K562 (cell line): ENCODE data around the gene SLC7A11. TPM values are rescaled to one million over a fixed set of nuclear protein-coding genes. Genes with fewer than 3 reads are reported as not detected.

Source experiments
- ARID4B ChIP-seq: sonication (generic); formaldehyde crosslinking; IDR thresholded peaks from 2 replicates; pipeline ENCODE4 v1.8.0; 2022; ENCODE audit warnings: mild to moderate bottlenecking, missing genetic modification reagents
- BRD9 ChIP-seq: fragments of 450-650 bp; IDR thresholded peaks from 2 replicates; pipeline ENCODE4 v1.6.1; 2018; ENCODE audit warnings: low read depth; ENCODE audit not compliant: partially characterized antibody
- EHMT2 ChIP-seq: fragments of 450-650 bp; IDR thresholded peaks from 2 replicates; pipeline ENCODE4 v1.6.1; 2018; ENCODE audit warnings: antibody characterized with exemption
- ELF1 ChIP-seq: fragments of 200-800 bp; sonication (Bioruptor generic); IDR thresholded peaks from 2 replicates; pipeline ENCODE4 v1.6.1; 2016; ENCODE audit warnings: missing genetic modification characterization, missing compliant biosample characterization
- GATAD2A ChIP-seq: fragments of 450-650 bp; IDR thresholded peaks from 2 replicates; pipeline ENCODE4 v1.6.1; 2017
- GTF2A2 ChIP-seq: IDR thresholded peaks from 2 replicates; pipeline ENCODE4 v1.6.1; 2016; ENCODE audit warnings: mild to moderate bottlenecking, missing genetic modification characterization, missing compliant biosample characterization
- KLF13 ChIP-seq: fragments of 450-650 bp; IDR thresholded peaks from 2 replicates; pipeline ENCODE4 v1.6.1; 2016; ENCODE audit warnings: missing genetic modification characterization, low read depth, mild to moderate bottlenecking, missing compliant biosample characterization, moderate library complexity, borderline replicate concordance
- MAX ChIP-seq: sonication (generic); formaldehyde crosslinking; IDR thresholded peaks from 2 replicates; pipeline ENCODE4 v1.9.0; 2022; ENCODE audit warnings: mild to moderate bottlenecking, missing genetic modification reagents
- MEIS2 ChIP-seq: fragments of 450-650 bp; IDR thresholded peaks from 2 replicates; pipeline ENCODE4 v1.6.1; 2014; ENCODE audit warnings: mild to moderate bottlenecking; ENCODE audit not compliant: partially characterized antibody
- MLLT1 ChIP-seq, 2 experiments: fragments of 450-650 bp; IDR thresholded peaks; 2 replicates each; pipeline ENCODE4 v1.6.1; 2016
- MTA1 ChIP-seq: fragments of 450-650 bp; IDR thresholded peaks from 2 replicates; pipeline ENCODE4 v1.6.1; 2017; ENCODE audit warnings: borderline replicate concordance
- MXI1 ChIP-seq: IDR thresholded peaks from 2 replicates; pipeline ENCODE4 v1.6.1; 2011; ENCODE audit warnings: low read depth, mild to moderate bottlenecking, improper control_type of control experiment, low read length
- NRF1 ChIP-seq, 2 experiments: fragments of 450-650 bp; IDR thresholded peaks in 1 of 2; conservative IDR thresholded peaks in 1 of 2; 2 replicates each; pipeline ENCODE4 v1.6.1; 2014; ENCODE audit warnings: mild to moderate bottlenecking in 2 of 2
- OTX1 ChIP-seq: fragments of 450-650 bp; formaldehyde crosslinking; IDR thresholded peaks from 2 replicates; pipeline ENCODE4 v1.4.0; 2022; ENCODE audit warnings: mild to moderate bottlenecking
- PHB2 ChIP-seq: fragments of 450-650 bp; IDR thresholded peaks from 2 replicates; pipeline ENCODE4 v1.6.1; 2017; ENCODE audit warnings: low read depth
- PML ChIP-seq: IDR thresholded peaks from 2 replicates; pipeline ENCODE4 v1.6.1; 2012; ENCODE audit warnings: low read length, inconsistent platforms
- TCF7L2 ChIP-seq: fragments of 150-350 bp; IDR thresholded peaks from 2 replicates; pipeline ENCODE4 v1.6.1; 2016; ENCODE audit warnings: low read depth, mild to moderate bottlenecking, low read length, moderate library complexity
- ZBTB12 ChIP-seq: fragments of 250-450 bp; sonication (Bioruptor Pico); IDR thresholded peaks from 2 replicates; pipeline ENCODE4 v1.4.0; 2020
- ZNF146 ChIP-seq: IDR thresholded peaks from one replicate; pipeline ENCODE4 v1.6.1; 2018; ENCODE audit warnings: missing compliant biosample characterization; ENCODE audit not compliant: unreplicated experiment
- ZNF445 ChIP-seq: fragments of 250-450 bp; sonication (Bioruptor Pico); IDR thresholded peaks from 2 replicates; pipeline ENCODE4 v1.4.0; 2020; ENCODE audit warnings: low read depth, mild to moderate bottlenecking, moderate library complexity
- polyA plus RNA-seq, 8 experiments: library from polyadenylated mRNA; depleted of rRNA in 4 of 8; stranded (reverse) in 5 of 8; unstranded in 3 of 8; fragments of >200 nt; fragmentation: Nextera tagmentation in 2 of 8; fragmentation: Illumina TruSeq in 1 of 8; extraction: Ambion mirVana in 2 of 8; extraction: Trizol in 1 of 8; gene quantifications; 2 replicates each; pipeline versions ENCODE4 v1.2.1 to v1.2.3, GENCODE V29; 2011 to 2014; ENCODE audit warnings: inconsistent platforms in 1 of 8, missing spikeins in 1 of 8
- total RNA-seq, 7 experiments: library from RNA; depleted of rRNA in 6 of 7; stranded (reverse); fragments of >200 nt in 6 of 7; fragmentation: Illumina TruSeq in 2 of 7; extraction: Trizol in 2 of 7; gene quantifications; 2 replicates each; pipeline versions ENCODE4 v1.2.1 to v1.2.3, GENCODE V29; 2011 to 2021; ENCODE audit warnings: low replicate concordance in 1 of 7
- TF ChIP-seq, protein P1 (sequence below): IDR thresholded peaks from 2 replicates; pipeline ENCODE4 v1.6.1; 2011; ENCODE audit not compliant: insufficient read length; ENCODE audit errors: extremely low read depth

Gene SLC7A11
- total and polyA plus RNA-seq, 9 of the 15 experiments (the other 6 are each of a cell fraction or from before 2014, with no cell fraction given): 4.5 to 26.1 (median 13.5) TPM

DNA sequence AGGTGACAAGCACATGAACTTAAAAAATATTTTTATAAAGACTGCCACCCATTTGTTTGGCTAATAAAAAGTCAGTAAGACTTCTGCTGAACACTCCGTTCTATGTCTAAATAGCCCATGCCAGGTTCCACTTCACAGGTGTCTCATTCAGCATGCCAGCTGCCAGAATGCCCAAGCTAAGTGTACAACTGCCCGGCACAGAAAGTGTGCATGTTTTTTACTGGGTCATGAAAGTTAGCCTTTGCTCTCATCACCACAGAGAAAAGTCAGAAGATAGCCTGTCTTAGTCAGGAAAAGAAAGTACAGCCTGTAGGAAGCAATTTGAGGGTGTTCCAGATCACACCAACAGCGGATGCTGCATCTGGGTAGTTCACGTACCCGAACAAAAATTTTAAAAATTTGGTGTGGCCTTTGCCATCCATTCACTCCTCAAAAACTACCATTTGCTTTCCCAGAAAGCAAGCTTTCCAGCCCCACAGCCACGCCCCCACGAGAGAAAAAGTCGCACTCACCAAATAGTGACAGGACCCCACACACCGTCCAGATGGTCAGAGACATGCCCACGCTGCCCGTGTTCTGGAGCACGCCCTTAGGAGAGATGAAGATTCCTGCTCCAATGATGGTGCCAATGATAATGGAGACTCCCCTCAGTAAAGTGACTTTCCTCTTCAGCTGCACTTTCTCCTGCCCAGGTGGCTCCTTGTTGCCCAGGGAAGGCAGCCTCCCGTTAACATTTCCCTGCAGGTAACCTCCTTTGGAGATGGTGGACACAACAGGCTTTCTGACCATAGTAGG is 671 bp downstream of the SLC7A11 start (continued):
- TF ChIP-seq ARID4B (CRISPR knock-in tag): peak; percentile 67; the same call in 1 of the 2 replicates
- TF ChIP-seq EHMT2: no peak
- TF ChIP-seq KLF13 (tag): peak; percentile 79; the same call in 1 of the 2 replicates
- no peak for TF ChIP-seq ELF1 (tag)
- no peak for TF ChIP-seq PML
- TF ChIP-seq GATAD2A: peak; percentile 41; the same call in 1 of the 2 replicates
- TF ChIP-seq OTX1 (CRISPR knock-in tag): no peak
- TF ChIP-seq MXI1: peak; percentile 34; the same call in 1 of the 2 replicates
- no peak for TF ChIP-seq GTF2A2
- no peak for TF ChIP-seq ZNF146 (CRISPR knock-in tag)
- TF ChIP-seq ZBTB12 (CRISPR knock-in tag): no peak
- no peak for TF ChIP-seq TCF7L2
- TF ChIP-seq PHB2: no peak
- TF ChIP-seq ZNF445 (CRISPR knock-in tag): no peak
- TF ChIP-seq NRF1 (conservative IDR thresholded peaks at IDR 0.05 in 1 of 2, IDR thresholded peaks at IDR 0.05 in 1 of 2): 0 out of 4 replicates have a peak, but pooled peaks of 1 of the 2 experiments have one; percentile 21
- TF ChIP-seq, protein P1, sequence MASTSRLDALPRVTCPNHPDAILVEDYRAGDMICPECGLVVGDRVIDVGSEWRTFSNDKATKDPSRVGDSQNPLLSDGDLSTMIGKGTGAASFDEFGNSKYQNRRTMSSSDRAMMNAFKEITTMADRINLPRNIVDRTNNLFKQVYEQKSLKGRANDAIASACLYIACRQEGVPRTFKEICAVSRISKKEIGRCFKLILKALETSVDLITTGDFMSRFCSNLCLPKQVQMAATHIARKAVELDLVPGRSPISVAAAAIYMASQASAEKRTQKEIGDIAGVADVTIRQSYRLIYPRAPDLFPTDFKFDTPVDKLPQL: peak; percentile 41
- TF ChIP-seq MTA1: 0 out of 2 replicates have a peak, but pooled peaks have one; percentile 10
- peak; percentile 83 for TF ChIP-seq BRD9
- TF ChIP-seq MLLT1 (IDR thresholded peaks at IDR 0.05): no peak; a peak in 1 of 4 replicates
- TF ChIP-seq MAX (CRISPR knock-in tag): peak; percentile 53
- TF ChIP-seq MEIS2: no peak
